CD4-positive, alpha-beta T cell treated with Interleukin-17A for 1 hour (primary cell): ENCODE data around the gene PRND.
"Not testable (repeated sequence)": the region's sequence is repeated elsewhere in the genome, so short reads cannot be mapped to it uniquely, and the experiment has no call there.

Source experiments
- DNase-seq: peaks from one replicate; pipeline ENCODE4 v3.0.0-alpha.2; 2020

Gene PRND

DNA sequence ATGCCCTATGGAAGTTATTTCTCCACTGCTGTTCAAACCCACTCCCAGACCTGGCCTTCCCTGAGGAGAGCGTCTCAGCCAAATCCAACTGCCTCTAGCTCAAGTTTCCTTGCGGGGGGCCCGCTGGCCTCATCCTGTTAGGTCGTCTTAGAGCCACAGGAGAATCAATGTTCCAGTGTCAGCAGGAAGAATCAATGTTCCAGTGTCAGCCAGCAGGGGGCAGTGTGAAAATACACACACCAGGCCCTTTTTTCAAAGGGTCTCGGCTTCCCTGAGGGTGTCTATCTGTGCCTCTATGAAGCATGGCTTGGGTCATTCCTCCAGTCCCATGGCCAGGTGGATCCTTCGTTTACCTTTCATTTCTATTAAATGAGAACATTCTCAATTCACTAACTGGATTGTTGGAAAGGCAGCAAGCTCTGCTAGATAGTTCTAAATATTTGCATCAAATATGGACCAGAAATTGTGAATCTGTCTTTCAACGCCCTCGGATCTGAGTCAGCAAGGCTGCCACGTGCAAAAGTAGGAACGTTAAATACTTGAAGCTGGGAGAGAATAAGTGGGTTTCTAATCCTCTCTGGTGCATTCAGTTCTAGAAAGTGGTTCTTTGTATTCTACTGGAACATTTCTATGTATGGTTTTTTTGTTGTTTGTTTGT lies 19.2 kb downstream of the PRND start:
- peak; percentile 68 for DNase-seq

DNA sequence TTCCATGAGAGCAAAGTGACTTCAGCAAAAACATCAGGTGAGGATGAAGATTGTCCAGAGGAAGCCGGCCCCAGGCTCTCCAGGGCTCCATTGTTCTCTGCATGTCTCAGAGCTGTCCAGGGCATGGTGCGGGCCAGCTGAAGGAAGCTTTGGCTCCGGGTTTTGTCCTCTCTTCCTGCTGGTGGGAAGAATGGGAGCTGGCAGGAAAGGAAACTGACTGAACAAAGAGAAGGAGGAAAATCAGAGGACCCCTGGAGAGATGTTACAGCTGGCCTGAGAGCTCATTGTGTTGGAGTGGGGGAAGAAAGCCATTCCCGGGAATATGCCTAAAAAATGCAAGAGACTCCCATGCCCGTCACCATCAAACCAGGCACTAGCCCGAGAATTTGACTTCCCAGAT lies 27.1 kb downstream of the PRND start:
- no peak for DNase-seq

DNA sequence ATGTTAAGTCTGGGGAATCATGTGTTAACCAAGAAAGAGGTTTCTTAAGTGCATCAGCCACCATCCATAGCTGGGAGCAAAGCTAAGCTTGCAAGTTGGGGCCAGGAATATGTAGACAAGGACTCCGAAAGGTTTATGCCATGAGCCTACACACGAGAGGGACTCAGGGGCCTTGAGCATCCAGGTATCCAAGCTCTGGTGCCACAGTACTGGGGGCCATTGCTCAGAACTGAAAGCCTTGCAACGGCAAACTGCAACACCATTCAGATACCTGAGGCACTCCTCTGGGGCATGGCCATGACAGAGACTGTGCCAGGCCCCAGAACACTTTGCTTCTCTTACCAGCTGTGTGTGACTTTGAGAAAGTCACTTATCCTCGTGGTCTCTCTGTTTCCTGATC lies 27.6 kb downstream of the PRND start:
- no peak for DNase-seq

DNA sequence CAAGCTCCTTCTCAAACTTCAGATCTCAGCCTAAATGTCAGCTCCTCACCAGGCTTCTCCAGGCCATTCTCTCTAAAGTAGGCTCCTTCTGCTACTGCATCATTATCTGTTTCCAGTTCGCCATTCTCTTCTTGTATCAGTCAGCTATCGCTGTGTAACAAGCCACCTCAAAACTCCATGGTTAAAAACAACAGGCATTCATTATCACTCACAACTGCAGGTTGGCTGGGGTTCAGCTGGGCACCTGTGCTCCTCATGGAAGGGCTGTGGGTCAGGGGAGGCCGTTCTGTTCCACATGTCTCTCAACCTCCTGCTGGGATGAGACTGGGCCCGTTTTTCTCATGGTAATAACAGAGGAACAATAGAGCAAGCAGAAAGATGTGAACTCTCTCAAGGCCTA lies 28.7 kb downstream of the PRND start:
- no peak for DNase-seq

DNA sequence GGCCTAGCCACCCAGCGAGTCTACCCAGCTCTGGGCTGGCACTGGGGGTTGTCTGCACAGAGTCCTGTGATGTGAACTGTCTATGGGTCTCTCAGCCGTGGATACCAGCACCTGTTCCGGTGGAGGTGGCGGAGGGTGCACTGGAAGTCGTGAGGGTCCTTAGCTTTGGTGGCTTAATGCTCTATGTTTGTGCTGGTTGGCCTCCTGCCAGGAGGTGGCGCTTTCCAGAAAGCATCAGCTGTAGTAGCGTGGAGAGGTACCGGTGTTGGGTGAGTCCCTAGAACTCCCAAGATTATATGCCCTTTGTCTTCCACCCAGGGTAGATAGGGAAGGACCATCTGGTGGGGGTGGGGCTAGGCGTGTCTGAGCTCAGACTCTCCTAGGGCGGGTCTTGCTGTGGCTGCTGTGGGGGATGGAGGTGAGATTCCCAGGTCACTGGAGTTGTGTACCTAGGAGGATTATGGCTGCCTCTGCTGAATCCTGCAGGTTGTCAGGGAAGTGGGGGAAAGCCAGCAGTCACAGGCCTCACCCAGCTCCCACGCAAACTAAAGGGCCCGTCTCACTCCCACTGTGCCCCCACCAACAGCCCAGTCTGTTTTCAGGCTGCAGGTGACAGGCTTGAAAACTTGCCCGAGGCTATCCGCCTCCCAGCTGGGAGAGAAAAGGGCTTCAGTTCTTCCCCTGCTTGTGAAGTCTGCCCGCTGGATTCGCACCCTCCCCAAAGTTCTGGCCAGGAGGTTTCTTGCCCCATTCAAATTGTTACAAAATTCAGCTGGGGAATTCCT lies 37.6 kb downstream of the PRND start:
- DNase-seq, result peak; percentile 56

DNA sequence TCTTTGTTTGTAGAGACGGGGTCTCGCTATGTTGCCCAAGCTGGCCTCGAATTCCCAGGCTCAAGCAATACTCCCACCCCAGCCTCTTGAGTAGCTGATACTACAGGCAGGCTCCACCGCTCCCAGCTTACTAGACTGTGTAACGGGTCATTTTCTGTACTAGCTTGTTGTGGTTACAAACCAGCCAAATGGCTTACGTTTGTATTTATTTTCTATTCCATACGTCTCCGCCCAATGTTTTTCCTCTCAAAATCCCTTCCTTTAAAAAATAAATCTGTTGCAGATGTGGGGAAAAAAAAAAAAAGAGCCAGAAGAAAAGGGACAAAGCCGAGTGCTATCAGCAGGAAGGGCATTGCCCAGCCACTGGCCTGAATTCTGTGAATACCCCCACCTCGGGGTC lies 41.6 kb downstream of the PRND start:
- DNase-seq, result no peak

DNA sequence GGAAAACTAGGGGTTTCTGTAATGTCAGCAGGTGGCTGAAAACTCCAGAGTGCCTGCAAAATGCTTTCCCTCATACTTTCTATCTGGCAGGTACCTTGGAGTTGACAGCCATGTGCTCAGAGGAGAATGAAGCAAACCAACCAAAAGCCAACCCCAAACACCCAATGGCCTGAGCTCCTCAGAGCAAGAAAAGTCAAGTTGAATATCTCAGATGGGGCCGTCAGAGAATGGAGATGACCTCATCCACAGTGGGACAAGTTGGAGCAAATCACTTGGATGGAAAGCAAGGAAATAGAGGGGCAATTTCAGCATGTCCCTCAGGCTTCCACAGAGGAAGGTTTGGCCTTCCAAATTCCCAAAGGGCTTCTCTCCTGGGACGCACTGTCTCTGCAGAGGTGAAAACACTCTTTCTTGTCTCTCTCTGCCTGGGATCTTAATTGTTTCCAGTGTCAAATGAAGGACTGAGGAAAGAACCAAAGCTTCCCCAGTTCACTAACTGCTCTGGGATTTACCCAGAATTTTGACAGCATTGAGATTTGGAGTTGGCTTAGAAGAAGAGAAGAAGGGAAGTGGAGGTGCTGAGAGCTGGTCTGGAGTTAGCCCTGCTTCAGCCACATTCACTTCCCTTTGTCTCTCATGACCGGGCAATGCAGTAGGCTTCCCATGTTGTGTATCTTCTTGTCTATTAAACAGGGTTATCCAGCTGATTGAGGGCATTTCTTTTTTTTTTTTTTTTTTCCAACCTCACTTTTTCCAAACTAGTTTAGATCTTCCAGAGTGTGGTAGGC lies 42.2 kb downstream of the PRND start:
- no peak for DNase-seq

DNA sequence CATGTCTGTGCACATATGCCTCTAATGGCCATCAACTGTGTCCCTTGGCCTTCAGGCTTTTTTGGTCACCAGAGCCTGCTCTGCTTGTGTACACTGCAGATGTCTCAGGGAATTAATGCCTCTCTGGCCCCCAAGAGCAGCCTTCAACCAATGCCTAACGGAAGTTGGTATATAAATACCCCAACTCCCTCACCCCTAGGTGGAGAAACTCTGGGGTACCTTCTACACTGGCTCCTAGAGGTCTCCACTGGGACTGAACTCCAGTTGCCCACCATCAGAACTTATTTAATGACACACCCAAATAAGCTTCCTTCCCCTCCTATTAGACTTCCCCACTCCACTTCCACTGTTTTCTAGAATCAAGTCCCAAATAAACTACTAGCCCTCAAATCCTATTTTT lies 43.1 kb downstream of the PRND start:
- no peak for DNase-seq

DNA sequence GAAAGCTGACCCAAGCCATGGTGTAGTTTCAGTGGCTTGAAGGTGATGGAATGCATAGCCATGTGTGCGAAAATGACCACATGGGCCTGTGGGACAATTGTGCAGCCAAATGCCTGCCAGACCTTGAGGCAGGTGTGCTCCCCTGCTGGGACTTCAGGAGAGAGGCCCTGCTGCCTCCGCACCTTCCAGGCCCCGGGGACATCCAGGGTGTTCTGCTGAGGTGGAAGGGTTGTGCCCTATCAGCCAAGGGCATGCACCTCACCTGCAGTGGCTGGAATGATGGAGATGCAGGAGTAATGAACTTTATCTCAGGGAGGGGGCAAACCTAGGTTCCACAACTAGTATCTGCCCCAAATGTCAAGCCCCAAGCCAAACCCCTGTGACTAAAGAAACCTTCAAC lies 44.0 kb downstream of the PRND start:
- no peak for DNase-seq

DNA sequence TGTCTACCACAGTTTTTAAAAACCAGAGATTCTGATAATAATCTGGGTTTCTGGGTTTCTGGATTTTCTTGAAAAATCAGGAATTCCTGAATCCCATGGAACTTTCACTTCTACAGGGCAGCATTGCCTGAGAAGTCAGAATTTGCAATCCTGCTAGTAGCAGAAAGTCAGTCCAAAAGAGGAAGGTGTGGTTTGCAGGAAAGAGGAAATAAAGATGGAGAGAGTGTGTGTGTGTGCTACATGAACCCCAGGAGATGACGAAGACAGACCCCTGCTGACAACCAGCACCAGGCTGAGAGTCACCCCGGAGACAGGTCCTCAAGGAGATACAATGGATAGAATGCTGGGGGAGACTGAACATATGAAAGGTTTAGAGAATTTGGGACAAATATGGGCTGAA lies 44.9 kb downstream of the PRND start:
- peak; percentile 20 for DNase-seq

DNA sequence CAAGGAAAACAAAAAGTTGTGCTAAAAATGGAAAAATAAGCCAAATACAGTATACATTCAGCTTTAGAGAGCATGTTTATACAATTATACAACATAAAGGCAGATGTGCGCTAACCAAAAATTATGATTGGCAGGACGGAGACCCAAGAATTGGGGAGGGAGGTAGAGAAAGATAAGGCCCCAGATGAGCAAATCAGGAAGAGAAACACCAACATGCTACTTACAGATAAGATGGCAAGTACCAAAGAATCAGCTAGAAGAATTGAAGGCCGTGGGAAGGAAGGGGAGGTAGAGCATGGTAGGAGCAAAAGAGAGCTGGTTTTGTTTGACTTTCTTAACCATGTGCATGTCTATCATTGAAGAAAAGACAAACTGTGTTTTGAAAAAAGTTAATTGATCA lies 45.4 kb downstream of the PRND start:
- DNase-seq, result no peak

DNA sequence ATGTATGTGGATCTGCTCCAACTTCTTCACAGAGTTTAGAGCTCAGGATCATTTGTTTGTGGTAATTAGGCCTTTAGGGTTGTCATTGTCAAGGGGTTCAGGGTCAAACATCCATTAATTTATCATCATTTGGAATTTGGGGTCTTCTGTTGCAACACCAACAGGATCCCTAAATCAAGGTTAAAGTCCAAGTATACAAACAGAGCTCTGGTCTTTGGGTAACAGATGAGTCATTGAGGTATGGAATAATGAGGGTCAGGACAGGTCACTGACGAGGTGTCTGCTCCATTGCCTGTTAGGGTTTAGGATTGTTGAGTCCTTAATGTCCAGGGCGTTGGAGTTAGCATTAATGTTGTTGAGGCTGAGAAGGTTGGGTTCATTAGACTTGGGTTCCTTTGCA lies 47.6 kb downstream of the PRND start:
- no peak for DNase-seq

DNA sequence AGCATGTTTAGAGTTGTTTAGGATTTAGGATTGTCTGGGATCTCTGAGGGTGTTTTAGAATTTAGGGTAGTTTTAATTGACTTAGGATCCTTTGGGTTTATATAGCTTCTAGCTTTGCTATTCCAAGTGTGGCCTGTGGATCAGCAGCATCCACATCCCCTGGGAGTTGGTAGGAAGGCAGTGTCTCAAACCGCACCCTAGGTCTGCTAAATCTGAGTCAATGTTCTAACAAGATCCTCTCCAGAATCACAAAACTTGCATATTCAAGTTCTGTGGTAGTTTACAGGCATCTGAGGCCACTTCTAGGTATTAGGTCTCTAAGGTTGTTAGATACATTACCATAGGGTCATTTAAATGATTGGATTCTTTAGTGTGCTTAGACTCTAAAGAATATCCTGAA lies 48.3 kb downstream of the PRND start:
- DNase-seq, result no peak

DNA sequence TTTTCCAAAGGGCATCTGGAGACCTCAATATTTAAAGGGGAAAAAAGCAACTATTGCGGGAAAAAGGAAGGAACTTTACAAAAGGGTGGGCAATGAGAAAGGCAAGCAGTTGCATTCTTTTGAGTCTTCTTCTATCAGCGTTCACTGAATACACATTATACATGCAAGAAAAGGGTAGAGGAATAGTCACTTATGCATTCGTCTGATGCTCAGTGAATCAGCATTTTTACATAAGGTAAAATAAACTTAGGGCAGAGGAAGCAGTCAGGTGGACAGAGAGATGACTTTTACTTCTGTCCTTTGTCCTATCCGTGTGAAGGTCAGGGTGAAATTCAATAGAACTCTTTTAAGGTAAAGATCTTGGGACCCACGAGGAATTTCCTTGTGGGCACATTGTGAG lies 49.3 kb downstream of the PRND start:
- no peak for DNase-seq

DNA sequence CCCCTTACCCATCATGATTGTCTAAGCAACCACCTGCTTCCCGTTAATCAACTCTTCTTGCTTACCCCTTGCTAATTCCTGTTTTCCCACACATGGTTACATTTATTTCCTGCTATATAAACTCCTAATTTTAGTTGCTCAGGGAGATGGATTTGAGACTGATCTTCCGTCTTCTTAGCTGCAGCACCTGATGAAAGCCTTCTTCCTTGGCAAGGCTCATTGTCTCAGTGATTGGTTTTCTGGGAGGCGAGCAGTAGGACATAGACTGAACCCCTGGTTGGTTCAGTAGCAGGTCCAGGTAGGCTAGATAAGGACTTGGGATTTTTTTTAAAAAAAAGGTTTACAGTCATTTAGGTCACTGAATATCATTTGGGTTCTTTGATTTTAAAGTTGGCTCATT lies 50.4 kb downstream of the PRND start:
- no peak for DNase-seq

DNA sequence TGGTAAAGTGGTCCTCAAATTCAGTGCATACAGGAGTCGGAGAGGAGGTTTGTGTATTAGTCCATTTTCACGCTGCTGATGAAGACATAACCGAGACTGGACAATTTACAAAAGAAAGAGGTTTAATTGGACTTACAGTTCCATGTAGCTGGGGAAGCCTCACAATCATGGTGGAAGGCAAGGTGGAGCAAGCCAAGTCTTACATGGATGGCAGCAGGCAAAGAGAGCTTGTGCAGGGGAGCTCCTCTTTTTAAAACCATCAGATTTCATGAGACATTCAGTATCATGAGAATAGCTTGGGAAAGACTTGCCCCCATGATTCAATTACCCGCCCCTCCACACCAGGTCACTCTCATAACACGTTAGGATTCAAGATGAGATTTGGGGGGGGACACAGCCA lies 51.3 kb downstream of the PRND start:
- not testable (repeated sequence) for DNase-seq

DNA sequence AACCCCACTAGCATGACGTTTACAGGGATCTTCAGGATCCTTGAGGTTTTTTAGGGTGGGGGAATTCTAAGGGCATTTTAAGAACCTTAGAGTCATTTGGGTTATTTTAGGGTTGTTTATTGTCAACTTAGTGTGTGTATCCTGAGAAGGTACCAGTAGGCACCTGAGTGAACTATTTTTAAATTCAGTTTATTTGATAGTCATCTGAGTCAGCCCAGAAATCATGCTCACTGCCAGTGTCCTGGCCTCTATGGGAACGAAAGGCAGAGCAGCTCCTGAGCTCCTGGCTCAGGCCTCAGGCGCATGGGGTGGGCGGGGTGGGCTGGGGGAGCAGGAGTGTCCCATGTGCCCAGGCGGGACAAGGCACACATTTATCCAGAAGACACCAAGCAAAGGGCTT lies 52.0 kb downstream of the PRND start:
- DNase-seq, result no peak

DNA sequence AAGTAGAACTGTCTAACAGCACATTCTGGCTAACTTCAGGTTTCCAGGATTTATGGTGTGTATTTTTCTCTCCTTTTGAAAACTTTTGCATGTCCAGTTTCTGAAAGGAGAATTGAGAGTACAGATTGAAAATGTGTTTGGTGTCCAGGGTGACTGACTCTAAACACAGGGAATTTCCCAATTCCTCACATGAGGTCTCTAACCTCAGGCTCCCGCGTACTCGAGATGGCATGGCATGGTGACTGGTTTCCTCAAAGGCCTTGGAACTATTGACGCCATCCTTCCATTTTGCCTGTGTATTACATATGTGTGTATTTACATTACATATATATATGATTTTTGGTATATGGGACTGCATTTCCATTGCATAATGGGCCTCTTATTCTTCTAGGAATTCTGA lies 52.5 kb downstream of the PRND start:
- DNase-seq, result no peak

DNA sequence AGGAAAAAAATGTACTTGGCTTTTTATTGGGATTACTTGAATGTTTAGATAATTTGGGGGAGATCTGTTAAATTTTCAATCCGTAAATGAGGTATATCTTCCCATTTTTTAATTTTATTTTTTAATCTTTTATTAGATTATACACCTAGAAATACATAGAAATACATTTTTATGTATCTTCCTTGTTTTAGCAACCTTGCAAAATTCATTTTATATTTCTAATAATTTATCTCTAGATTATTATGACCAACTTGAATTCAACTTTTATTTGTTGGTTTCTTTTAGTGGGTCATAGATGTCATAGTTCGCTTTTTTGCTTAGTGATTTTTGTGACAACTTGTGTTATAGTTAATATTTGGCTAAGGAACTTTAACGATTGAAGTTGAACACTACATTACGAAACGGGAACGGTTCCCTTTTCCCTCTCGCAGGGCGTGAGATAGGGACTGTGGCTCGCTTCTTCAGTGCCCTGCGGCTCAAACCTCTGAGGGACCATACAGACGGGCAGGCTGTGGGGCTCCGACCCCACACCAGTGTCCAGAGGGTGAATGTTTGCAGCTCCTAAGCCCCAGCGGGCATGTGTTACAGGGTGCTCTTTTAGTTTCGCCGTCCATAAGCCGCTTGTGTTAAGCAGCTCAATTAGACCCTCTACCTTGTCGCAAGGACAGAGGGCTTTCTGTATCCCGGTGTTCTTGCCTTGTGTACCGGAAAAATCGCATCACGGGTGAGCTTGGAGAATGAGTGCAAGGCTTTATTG lies 53.8 kb downstream of the PRND start:
- DNase-seq, result no peak

DNA sequence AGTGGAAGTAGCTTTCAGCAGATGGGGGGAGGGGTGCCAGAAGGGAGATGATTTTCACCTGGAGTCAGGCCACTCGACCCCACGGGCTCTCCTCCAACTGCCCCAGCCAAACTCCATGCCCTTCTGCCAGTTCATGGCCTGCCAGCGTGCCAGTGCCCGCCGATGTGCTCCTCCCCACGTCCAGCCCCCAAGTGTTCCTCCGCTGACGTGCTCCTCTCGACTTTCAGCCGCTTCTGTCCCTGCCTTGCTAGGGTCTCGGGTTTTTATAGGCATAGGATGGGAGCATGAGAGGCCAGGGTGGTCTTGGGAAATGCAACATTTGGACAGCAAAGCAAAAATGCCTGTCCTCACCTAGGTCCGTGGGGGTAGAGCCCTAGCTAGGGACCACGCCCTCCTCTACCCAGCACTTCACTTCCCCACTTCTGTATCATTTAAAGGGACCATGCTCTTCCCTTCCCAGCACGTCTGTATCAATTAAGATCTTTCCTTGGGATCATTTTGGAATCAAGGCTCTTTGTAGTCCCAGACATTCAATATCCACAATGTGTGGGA lies 54.4 kb downstream of the PRND start:
- DNase-seq, result no peak
